Breast epithelium (tissue), 4 donors: Measurements from ENCODE around the gene SLC16A12. TPM values are rescaled to one million over a fixed set of nuclear protein-coding genes. Genes with fewer than 3 reads are reported as not detected.

Experiments used
- DNase-seq, 2 donors: peaks; one replicate each; pipeline ENCODE4 v3.0.0-alpha.2; 2019; ENCODE audit warnings: low spot score in 2 of 2
- H3K27ac ChIP-seq, 2 donors: fragments of 200-600 bp; sonication (generic) in 1 of 2; one replicate each; pipeline ENCODE4 v1.5.1; 2016 to 2019; ENCODE audit warnings: mild to moderate bottlenecking in 1 of 2
- H3K27me3 ChIP-seq, 2 donors: fragments of 200-600 bp; sonication (generic) in 1 of 2; one replicate each; pipeline versions ENCODE4 v1.5.1 to v1.6.0; 2017 to 2019; ENCODE audit warnings: control low read depth in 1 of 2, mild to moderate bottlenecking in 1 of 2
- H3K36me3 ChIP-seq: fragments of 200-600 bp; one replicate; pipeline ENCODE4 v1.5.1; 2019
- H3K4me1 ChIP-seq, 2 donors: fragments of 200-600 bp; sonication (generic); one replicate each; pipeline ENCODE4 v1.5.1; 2016 to 2019; ENCODE audit warnings: control low read depth in 1 of 2
- H3K4me3 ChIP-seq, 3 donors: fragments of 200-600 bp; sonication (generic); 1 replicate in 2 of 3; 2 replicates in 1 of 3; pipeline ENCODE4 v1.5.1; 2016 to 2019; ENCODE audit warnings: mild to moderate bottlenecking in 3 of 3, moderate library complexity in 2 of 3
- H3K9me3 ChIP-seq, 2 donors: fragments of 200-600 bp; sonication (generic) in 1 of 2; one replicate each; pipeline ENCODE4 v1.5.1; 2016 to 2019; ENCODE audit warnings: control low read depth in 1 of 2
- CTCF ChIP-seq, 3 donors: fragments of 450-650 bp; IDR thresholded peaks; one replicate each; pipeline ENCODE4 v1.5.1; 2016 to 2017; ENCODE audit warnings: antibody characterized with exemption in 3 of 3, mild to moderate bottlenecking in 3 of 3, moderate library complexity in 3 of 3
- POLR2A ChIP-seq: fragments of 450-650 bp; IDR thresholded peaks from one replicate; pipeline ENCODE4 v1.6.1; 2016; ENCODE audit warnings: antibody characterized with exemption, mild to moderate bottlenecking, moderate library complexity
- POLR2AphosphoS5 ChIP-seq, 3 donors: sonication (generic); formaldehyde crosslinking; IDR thresholded peaks; one replicate each; pipeline ENCODE4 v1.6.1; 2017; ENCODE audit warnings: antibody characterized with exemption in 3 of 3
- intact Hi-C: fragments of 100-400 bp; cut with DNase I; formaldehyde crosslinking; loops from one replicate; pipeline ENCODE4 v1.15.1; 2023; ENCODE audit warnings: low total_unique reads
- total RNA-seq, 3 donors: library from RNA; depleted of rRNA; stranded (reverse); fragments of >200 nt; gene quantifications; one replicate each; pipeline ENCODE4 v1.1.0, GENCODE V29; 2016

SLC16A12 gene
- total RNA-seq, 3 donors from 2014 or later = 2.6 to 4.8 (median 3.4) TPM

GRCh38 chr10:89515031-89515841 lies 20.2 kb downstream of the SLC16A12 start:
- Histone ChIP-seq H3K36me3 (no peaks in the 10 kb centered on the region), H3K27ac (peak overlapping the region in 1 of 2 donors; percentile 53), H3K4me3 (no peak overlapping the region), H3K27me3 (no peaks in the 10 kb centered on the region), H3K9me3 (no peaks in the 10 kb centered on the region), H3K4me1 (no peaks in the 10 kb centered on the region)
- intact Hi-C loops = no loop called here
- TF ChIP-seq POLR2AphosphoS5 (IDR thresholded peaks at IDR 0.05) = no peak
- no peak for TF ChIP-seq POLR2A
- DNase-seq = no peak

GRCh38 chr10:89513206-89513605 lies 22.2 kb downstream of the SLC16A12 start:
- H3K9me3 ChIP-seq = no peaks in the 10 kb centered on the region
- H3K4me1 ChIP-seq = no peaks in the 10 kb centered on the region
- no peaks in the 10 kb centered on the region for H3K36me3 ChIP-seq
- H3K27ac ChIP-seq = no peak overlapping the region
- H3K4me3 ChIP-seq = no peak overlapping the region
- DNase-seq = no peak
- no peaks in the 10 kb centered on the region for H3K27me3 ChIP-seq
- intact Hi-C loops = no loop called here
- TF ChIP-seq CTCF (IDR thresholded peaks at IDR 0.05) = no peak
- no peak for TF ChIP-seq POLR2AphosphoS5 (IDR thresholded peaks at IDR 0.05)
- no peak for TF ChIP-seq POLR2A

- no peaks in the 10 kb centered on the region for H3K9me3 ChIP-seq
- no peaks in the 10 kb centered on the region for H3K36me3 ChIP-seq
- H3K27ac ChIP-seq = no peak overlapping the region
- no peaks in the 10 kb centered on the region for H3K4me1 ChIP-seq
- intact Hi-C loops = no loop called here
- H3K27me3 ChIP-seq = no peaks in the 10 kb centered on the region
- TF ChIP-seq POLR2A = no peak
- TF ChIP-seq POLR2AphosphoS5 (IDR thresholded peaks at IDR 0.05) = no peak
- TF ChIP-seq CTCF (IDR thresholded peaks at IDR 0.05) = no peak
- no peak overlapping the region for H3K4me3 ChIP-seq
- DNase-seq = no peak
Measured at GRCh38 chr10:89505640-89506275, 29.6 kb downstream of the SLC16A12 start.

- no peak for DNase-seq
- H3K27ac ChIP-seq = no peak overlapping the region
- TF ChIP-seq POLR2AphosphoS5 (IDR thresholded peaks at IDR 0.05) = no peak
- TF ChIP-seq CTCF (IDR thresholded peaks at IDR 0.05) = no peak
- TF ChIP-seq POLR2A = no peak
- intact Hi-C loops = no loop called here
- H3K4me3 ChIP-seq = no peak overlapping the region
- H3K36me3 ChIP-seq = no peaks in the 10 kb centered on the region
- no peaks in the 10 kb centered on the region for H3K9me3 ChIP-seq
- H3K27me3 ChIP-seq = no peaks in the 10 kb centered on the region
- no peaks in the 10 kb centered on the region for H3K4me1 ChIP-seq
Measured at GRCh38 chr10:89504691-89505090, 30.7 kb downstream of the SLC16A12 start.

GRCh38 chr10:89503652-89504370 lies 31.6 kb downstream of the SLC16A12 start:
- no peak for DNase-seq
- intact Hi-C loops = no loop called here
- TF ChIP-seq CTCF (IDR thresholded peaks at IDR 0.05) = no peak
- Histone ChIP-seq H3K36me3 (no peaks in the 10 kb centered on the region), H3K27me3 (no peaks in the 10 kb centered on the region), H3K4me1 (no peaks in the 10 kb centered on the region), H3K9me3 (no peaks in the 10 kb centered on the region), H3K4me3 (no peak overlapping the region), H3K27ac (no peak overlapping the region)
